Measurements from ENCODE around the gene CNTNAP3.
"Not testable (repeated sequence)": the region's sequence is repeated elsewhere in the genome, so short reads cannot be mapped to it uniquely, and the experiment has no call there.

- TF ChIP-seq CTCF (IDR thresholded peaks at IDR 0.05); EZH2 (IDR thresholded peaks at IDR 0.05; ENCODE audit: borderline replicate concordance, insufficient read depth, low read depth, low read length, poor library complexity, severe bottlenecking): not testable (repeated sequence)
Observed at GRCh38 chr9:39028168-39028567, 259.8 kb downstream of the CNTNAP3 start.
